GM18868 (cell line): ENCODE data around the gene TP53BP1.
A peak's percentile ranks its signal among the peaks of the same experiment; 100 is the strongest.

Experiments
- ATAC-seq: cut with Tn5 transposase; IDR thresholded peaks from one replicate; pipeline ENCODE4 v1.9.1; 2021; ENCODE audit warnings: mild to moderate bottlenecking, moderate library complexity; ENCODE audit not compliant: unreplicated experiment

TP53BP1 gene

DNA sequence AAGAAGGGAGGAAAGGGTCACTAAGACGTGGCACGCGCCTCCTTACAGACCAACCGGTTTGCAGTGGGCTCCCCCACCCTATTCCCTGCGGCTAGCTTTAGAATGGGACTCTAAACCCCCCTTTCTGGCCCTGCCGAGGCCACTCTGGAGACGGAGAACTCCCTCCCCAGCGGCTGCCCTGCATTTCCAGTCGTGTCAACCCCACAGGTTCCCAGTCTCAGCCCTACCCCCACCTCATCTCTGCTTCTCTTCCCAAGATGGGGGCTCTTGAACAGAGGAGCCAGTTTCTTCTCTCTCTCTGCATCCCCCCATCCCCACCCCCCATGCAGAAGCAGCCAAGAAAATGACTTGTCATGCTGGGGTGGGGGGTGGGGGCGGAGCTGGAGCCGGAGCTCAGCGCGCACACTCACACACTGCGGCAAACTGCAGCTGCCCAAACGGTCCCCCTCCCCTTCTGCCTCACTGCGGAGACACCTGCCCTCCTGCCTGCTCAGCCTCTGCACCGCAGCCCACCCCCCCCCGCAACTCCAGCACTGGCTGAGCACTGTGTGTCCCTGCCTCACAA is 25.3 kb upstream of the TP53BP1 start:
- no peak for ATAC-seq

DNA sequence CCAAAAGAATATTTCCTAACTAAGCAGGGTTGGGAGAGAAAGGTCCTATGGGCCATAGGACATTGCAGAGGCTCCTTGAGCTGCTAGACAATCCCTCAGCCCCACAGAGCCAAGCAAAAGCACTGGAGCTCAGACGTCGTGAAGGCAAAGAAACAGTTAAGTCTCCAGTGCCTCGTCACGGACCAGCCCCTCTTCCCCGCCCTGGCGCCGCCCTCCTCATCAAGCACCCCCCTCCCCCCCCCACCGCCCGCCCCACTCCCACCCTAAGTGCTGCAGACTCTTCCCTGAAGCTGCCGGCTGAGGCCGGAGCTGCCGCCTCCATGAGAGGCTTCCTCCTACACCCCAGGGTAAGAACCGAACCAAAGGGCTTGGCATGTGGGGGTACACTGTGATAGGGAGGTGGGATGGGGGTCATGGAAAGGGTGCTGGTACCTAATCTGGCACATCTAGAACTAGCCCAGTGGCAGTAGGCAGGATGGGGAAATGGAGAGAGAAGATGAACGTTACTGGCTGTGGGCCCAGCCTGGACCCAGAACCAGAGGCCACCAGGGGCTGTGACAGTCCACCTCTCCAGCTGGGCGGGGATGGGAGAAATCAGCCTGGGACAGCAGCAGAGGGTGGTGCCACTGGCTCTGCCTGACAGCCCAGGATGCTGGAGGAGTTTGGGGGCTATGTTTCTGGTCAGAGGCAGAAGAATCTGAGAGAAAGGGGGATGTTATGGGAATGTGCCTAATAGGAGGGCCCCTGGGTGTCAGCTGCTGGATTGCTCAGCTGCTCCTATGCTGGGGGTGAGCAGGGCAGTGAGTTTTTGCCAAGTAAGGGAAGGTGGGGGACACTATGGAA is 24.6 kb upstream of the TP53BP1 start, which contains the start of gene MAP1A:
MAP1A (plus strand) TSS at position 255 of the 843 bp plus-strand sequence. CDS start 3,866 bp downstream, outside the sequence.
- ATAC-seq = no peak

DNA sequence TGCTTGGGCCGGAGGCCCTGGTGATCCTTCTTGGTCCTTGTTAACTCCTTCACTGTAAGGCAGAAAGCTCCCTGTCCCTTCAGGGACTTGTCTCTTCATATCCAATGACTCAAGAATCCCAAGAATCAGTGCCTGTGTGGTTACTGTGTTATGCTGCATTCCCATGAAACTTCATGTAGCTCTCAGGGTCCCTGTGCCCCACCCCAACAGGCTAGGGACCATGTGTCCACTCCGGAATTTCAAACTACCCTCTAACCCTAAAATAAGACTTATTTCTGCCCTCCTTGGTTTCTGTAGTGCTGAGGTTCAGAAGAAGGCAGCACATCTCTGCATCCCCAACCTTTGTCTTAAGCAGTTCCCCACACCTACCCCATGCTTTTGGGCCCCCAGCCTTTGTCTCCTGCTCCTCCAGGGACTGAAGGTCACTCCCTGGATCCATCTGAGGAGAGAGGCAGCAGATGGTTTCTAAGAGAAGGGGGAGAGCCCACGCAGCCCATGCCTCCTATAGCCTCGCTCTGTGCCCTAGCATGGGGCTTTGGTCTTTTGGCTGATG is 23.9 kb upstream of the TP53BP1 start:
- ATAC-seq = no peak

DNA sequence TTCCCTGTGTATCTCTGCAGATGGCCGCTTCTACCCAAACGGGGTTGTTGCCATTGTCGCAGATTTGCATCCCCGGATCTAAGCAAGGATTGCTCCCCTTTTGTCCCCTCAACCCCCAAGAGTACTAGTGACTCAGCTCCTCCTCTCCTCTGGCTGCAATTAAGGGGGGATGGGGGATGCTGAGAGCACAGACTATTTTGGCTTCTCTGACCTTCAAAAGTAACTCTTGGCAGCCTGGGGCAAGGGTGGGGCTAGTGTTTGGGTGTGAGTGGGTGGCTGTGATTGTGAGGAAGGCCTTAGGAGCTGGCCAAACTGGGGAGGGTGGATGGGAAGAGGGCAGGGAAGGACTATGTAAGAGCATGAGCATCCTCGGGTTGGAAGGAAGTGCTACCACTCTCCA is 23.2 kb upstream of the TP53BP1 start:
- no peak for ATAC-seq

DNA sequence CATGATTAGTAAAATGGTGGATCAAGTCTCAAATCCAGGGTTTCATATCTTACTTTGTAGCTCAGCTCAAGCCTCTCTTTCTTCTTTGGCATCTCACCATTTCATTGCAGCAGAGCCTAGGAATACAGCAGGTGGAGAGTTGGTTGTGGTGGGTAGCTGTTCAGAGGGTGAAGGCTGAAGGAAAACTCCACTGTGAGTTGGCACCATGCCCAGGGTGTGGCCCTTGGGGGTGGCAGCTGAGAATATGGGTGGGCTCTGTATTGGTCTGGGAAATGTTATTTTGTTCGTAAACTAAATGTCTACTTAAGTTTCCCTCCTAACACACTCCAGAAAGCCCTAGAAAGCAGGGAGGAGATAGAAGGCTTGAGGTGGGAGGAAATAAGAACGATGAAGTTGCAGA is 22.8 kb upstream of the TP53BP1 start:
- ATAC-seq = no peak

DNA sequence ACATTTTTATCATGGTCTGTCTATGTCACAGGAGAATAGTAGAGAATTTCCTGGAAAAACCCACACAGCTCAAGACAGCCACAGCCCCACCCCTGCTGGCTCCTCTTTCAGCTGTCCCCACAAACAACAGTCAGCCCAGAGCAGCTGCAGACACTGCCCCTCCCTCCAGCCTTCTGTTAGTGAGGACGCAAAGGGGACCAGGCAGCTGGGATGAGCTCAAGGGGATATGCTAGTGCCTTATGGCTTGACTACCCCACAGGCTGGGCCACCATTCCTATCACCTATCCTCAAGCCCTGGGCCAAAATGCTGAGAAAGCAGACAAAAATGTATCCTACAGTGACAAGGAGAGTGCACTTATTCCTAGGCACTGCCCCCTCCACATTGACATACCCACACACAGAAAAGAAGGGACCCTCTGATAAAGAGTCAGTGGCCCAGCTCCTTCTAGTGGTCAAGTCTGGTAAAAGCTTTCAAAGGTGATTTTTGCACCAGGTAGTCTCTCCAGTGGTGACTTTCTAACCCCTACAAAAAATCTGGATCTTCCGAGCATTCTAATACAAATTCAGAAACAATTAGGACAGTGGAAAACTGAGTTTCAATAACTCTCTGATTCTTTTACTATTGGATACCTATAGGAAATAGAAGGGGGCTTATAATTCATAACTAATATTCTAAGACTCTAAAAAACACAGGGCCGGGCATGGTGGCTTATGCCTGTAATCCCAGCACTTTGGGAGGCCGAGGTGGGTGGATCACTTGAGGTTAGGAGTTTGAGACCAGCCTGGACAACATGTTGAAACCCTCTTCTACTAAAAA is 21.5 kb upstream of the TP53BP1 start:
- no peak for ATAC-seq

DNA sequence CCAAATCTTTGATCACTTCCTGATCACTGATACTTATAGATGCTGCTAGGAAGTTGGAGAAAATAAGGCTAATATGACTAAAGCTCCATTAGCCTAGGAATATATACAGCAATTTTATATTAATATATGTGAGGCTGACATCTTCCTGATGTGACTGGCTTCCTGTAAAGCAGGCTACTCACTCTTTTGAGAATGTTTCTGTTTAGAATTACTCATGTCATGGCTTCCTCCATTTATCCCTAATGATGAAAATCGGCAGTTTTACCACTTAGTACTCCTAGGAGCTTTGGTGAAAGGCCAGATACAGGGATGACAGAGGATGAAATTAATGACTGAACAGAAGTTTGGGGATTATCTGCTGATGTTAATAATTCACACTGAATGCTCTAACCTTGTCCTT is 20.6 kb upstream of the TP53BP1 start:
- no peak for ATAC-seq

DNA sequence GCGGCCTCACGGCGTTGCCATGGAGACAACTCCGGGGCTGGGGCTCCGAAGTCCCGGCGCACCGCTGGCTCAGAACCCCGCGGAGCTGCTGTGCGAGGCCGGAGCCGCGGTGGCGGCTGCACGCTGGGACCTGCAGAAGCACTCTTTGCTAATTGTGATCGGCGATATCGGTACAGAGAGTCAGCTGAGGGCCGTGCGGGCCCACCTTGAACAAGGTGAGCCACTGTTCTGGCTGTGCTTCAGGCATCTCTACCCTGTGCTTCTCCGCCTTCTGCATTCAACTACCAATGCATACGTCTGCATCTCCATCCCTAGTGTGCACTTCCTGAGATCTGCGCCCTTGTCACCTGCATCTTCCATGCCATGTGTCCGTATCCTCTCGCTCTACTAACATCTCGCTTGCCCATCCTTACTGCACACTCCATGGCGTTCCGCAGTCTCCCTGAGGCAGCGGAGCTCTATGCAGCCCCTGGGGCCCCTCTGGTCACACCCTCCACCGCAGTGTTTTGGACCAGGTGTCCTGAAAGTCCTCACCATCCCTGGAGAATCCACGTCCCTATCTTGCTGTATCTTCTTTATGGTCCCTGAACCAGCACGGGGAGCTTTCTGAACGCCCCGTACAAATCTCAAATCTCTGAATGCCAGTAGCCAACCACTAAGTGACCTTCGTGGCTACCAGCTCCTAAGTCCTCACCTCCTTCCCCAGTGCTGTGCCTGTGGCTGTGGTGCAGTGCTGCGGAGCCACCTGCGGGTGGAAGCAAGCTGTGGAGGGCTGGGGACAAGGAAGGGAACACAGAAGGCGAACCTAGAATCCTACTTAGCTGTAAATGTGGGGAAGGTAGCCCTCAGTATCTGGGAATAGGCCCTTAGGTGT is 18.3 kb upstream of the TP53BP1 start:
- ATAC-seq = peak; percentile 20

DNA sequence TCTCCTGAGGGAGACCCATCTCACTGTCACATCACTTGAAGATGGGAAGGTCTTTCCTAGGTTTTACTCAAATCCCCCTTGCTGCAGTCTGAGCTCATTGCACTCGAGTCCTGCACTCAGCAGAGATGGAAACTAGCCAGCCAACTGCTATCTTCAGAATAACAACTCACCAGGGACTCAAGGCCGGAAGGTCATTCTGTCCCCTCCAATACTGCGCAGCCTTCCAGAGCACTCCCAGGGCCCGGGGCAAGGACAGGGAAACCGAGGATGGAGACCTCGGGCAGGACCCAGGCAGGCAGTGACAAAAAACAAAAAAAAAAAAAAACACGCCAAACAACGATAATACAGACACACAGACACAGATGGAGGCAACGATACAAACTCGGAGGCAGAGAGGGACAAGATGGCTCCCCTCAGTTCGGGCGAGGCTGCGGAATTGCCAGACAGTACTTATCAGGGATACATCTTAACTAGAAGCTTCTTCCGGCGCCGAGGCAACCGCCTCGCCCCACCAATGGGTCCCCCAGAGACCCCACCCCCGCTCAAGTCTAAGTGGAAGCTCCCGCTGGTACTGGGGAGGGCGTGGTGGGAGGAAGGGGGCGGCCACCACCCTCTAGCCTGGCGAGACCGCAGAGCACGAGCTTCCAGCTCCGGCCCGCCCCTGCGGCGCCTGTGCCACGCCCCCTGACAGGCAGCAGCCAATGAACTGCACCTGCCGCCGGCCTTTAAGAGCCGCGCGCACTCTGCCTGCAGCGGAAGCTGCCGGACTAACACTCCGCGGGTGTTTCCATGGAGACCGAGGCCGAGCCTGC is 17.4 kb upstream of the TP53BP1 start:
- ATAC-seq = peak; percentile 95

DNA sequence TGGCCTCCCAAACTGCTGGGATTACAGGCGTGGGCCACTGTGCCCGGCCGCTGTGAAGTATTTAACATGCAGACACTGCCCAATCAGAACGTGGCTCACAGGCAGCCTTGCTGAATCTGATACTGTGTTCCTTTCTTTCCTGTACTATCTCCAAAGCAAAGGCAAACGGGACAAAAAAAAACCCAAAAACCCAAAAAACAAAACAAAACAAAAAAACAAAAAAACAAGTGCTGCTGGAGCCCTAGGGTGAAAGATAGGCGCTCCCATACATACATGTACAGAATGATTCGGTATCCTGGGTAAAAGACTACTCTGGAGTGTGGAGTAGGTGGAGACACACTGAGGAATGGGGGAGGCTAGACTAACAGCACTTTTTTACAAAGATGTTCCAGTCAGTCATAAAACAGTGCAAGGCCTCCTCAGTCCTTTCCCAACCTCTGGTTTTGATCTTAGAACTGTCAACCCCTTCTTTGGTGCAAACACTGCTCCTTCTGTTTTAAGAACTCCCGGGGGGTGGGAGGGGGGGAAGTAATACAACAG is 16.8 kb upstream of the TP53BP1 start:
- ATAC-seq = no peak

DNA sequence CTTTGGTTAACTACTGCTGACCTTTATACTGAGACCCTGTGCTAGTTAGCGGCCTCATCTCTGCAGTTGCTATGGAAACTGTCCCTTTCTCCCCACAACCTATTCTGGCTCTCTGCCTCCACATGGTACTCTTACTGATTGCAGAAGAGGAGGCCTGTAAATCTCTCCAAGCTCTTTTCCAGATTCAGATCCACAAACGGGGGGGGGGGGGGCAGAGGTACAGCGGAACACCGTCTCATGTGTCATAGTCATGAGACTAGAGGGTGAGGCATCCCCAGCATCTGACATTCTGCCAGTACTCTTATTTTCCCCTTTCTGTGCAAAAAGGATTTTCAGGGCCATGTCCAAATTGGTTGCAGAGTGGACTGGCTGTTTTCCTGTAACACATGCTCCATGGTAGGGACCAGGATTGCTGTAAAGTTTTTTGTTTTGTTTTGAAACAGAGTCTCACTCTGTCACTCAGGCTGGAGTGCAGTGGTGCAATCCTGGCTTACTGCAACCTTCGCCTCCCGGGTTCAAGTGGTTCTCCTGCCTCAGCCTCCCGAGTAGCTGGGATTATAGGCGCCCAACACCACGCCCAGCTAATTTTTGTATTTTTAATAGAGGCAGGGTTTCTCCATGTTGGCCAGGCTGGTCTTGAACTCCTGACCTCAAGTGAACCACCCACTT is 16.2 kb upstream of the TP53BP1 start:
- no peak for ATAC-seq

DNA sequence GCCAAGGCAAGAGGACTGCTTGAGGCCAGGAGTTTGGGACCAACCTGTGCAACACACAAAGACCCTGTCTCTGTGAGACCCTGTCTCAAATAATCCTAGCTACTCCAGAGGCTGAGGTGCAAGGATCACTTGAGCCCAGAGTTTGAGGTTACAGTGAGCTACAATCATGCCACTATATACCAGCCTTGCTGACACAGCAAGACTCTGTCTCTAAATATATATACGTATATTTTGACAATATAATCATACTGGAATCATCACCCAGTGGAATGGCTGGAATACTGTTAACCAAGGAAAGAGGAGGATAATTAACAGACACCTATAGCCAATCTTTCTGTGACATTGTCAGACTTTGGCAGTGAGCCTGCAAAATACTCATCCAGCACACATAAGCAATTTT is 15.5 kb upstream of the TP53BP1 start:
- ATAC-seq = no peak

DNA sequence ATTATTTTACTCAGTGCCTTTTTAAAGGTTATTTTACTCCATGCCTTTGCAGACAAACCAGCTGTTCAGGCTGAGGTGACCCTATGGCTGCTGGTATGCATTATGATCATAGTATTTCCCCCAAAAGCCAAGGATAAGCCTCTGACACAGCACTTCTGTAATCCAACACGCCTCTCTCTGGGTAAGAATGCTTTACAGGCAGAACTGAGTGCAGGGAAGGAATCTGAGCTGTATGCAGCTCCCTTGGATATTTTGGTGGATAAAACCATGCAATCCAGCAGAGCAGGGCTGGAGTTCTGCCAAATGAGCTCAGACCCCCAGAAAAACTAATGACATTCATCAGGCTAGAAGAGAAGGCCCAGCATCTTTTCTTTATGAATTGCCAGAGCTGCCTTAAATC is 12.8 kb upstream of the TP53BP1 start:
- no peak for ATAC-seq

DNA sequence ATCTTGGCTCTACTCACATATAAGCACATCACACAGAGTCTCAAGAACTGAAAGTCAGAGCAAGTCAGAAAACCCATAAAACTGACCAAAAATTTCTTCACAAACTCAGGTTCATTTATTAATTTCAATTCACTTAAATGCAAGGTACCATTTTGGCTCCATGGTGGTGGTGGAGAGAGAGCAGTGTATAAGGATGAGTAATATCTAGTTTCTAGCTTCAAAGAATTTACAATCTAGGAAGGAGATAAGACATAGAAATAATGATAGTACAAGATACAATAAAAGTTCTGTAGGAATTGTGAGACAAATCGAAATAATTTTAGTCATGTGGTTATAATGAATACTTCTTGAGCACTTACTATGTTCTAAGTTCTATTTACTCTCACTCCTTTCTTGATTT is 6.7 kb upstream of the TP53BP1 start:
- ATAC-seq = no peak

DNA sequence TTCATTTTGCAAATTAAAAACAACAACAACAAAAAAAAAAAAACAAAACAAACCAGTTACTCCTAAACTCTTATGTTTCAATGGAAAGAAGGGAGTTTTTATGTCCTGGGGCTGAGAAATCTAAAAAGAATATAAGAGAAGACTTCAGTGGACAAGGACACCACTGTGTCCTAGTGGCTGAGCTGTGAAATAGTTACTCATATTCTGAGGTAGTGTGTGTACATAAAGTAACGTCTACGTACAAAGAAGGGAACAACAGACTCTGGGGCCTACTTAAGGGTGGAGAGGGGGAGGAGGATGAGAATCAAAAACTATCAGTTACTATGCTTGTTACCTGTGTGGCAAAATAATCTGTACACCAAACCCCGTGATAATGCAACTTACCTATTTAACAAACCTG is 6.0 kb upstream of the TP53BP1 start:
- no peak for ATAC-seq

DNA sequence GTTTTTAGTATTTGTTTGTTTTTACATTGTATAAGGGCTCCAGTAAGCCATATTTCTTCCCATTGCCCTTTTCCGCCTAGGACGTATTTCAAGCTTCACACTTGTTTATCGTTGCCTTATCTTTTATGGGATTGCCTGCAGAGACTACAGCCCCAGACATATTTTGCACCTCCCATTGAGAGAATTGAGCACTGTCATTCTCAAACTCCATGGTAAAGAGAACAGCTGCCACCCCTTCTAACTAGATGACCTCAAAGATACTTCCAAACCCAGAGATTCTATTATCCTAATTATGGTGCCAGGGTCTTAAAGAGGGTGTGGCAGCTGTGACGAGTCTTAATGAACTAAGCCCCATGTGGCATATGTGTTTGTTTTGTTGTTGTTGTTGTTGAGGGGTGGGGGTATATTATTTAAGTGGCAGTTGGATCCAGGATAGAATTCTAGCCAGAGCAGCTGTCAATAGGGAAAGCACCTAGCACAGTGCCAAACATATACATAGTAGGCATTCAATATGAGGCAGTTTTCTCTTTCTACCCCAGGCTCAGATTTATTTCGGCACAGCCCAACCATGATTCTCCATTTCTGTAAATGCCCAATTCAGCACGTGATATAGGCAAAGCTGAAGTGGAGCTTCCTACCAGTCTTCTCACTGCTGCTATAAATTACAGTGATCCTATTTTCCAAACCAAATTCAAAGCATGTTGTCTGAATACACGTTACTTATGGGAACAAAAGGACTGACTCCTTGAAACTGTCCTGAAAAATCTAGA is 932 bp upstream of the TP53BP1 start:
- no peak for ATAC-seq

DNA sequence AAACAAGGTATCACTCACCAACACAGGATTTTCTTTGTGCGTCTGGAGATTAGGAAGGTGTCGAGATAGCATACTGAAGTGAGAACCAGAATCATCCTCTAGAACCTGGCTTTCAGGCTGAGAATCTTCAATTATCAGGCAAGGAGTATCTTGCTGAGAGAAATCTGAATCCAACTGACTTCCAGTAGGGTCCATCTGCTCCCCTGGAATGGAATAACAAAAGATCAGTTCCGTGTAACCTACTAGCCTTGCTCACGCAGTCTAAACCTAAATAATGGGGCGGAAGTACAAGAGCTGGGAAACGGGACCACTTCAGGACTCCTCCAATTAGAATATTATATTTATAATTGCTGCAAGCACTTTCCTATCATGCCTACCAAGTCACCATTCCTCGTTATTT is 690 bp downstream of the TP53BP1 start:
- ATAC-seq = no peak

DNA sequence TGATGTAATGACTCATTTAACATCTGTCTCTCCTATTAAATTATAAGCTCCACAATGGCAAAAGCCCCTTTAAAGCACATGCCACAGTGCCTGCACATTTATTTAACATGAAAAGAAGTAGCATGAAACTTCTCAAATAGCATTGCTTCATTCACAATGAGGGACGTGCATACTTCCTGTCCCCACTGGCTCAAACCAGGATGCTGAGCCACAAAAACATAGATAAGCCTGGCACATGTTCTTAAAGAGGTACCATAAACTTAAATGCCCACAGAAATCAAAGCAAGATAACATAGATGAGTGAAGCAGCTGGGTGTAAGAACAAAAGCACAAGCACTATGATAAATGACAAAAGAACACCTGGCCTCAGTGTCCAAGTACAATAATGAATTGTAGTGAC is 3.8 kb downstream of the TP53BP1 start:
- ATAC-seq = no peak
